Vagina (tissue), 2 donors: ENCODE data around the gene CREB5.

ENCODE experiments used
- POLR2A ChIP-seq, 2 donors: fragments of 450-650 bp; IDR thresholded peaks; one replicate each; pipeline ENCODE4 v1.6.1; 2017; ENCODE audit warnings: antibody characterized with exemption in 2 of 2, mild to moderate bottlenecking in 2 of 2, moderate library complexity in 2 of 2
- TF ChIP-seq, protein P1 (sequence below), 3 experiments: fragments of 450-650 bp in 2 of 3; fragments of 200-600 bp in 1 of 3; sonication (generic) in 1 of 3; IDR thresholded peaks; one replicate each; pipeline ENCODE4 v1.5.1; 2017 to 2019; ENCODE audit warnings: antibody characterized with exemption in 3 of 3, mild to moderate bottlenecking in 2 of 3, moderate library complexity in 2 of 3

DNA sequence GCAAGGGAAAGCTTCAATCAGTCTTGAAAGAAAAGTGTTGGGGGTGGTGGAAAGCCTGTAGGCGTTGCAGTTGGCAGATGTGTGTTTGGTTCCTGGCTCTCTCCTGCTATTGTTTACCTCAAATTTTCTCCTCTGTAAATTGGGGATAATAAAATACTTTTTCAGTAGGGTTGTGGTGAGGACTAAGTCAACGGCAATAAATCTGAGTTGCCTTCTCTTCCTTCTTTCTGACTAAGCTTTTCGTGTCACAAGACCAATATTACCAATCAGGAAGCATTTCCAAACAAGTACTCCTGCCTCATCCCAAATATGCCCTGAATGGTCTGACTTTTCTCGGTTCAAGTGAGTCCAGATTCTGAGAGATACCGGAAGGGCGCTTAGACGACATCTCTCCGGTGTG lies 54.0 kb downstream of the CREB5 start:
- TF ChIP-seq, protein P1, sequence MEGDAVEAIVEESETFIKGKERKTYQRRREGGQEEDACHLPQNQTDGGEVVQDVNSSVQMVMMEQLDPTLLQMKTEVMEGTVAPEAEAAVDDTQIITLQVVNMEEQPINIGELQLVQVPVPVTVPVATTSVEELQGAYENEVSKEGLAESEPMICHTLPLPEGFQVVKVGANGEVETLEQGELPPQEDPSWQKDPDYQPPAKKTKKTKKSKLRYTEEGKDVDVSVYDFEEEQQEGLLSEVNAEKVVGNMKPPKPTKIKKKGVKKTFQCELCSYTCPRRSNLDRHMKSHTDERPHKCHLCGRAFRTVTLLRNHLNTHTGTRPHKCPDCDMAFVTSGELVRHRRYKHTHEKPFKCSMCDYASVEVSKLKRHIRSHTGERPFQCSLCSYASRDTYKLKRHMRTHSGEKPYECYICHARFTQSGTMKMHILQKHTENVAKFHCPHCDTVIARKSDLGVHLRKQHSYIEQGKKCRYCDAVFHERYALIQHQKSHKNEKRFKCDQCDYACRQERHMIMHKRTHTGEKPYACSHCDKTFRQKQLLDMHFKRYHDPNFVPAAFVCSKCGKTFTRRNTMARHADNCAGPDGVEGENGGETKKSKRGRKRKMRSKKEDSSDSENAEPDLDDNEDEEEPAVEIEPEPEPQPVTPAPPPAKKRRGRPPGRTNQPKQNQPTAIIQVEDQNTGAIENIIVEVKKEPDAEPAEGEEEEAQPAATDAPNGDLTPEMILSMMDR (IDR thresholded peaks at IDR 0.05) = no peak
- TF ChIP-seq POLR2A (IDR thresholded peaks at IDR 0.05) = no peak
